Neural cell (in vitro differentiated cells): ENCODE measurements around the gene TULP3. TPM values are rescaled to one million over a fixed set of nuclear protein-coding genes. Genes with fewer than 3 reads are reported as not detected.

Experiments
- H2AFZ ChIP-seq: fragments of 200-600, 300-800 bp; sonication (generic), shearing (Covaris generic); 2 replicates; pipeline ENCODE4 v1.6.0; 2014; ENCODE audit warnings: low read depth, mild to moderate bottlenecking, antibody characterized with exemption, low read length, moderate library complexity
- H3F3A ChIP-seq: fragments of 200-600 bp; shearing (Covaris generic); 2 replicates; pipeline ENCODE4 v1.6.1; 2016; ENCODE audit warnings: mild to moderate bottlenecking, moderate library complexity, mixed read lengths, antibody characterized with exemption, low read length; ENCODE audit not compliant: insufficient read depth, poor library complexity, severe bottlenecking
- H3K27ac ChIP-seq: fragments of 200-600, 300-800 bp; sonication (generic), shearing (Covaris generic); 2 replicates; pipeline ENCODE4 v1.5.1; 2014; ENCODE audit warnings: mild to moderate bottlenecking, low read length, moderate library complexity
- H3K27me3 ChIP-seq: fragments of 300-800, 200-600 bp; sonication (generic), shearing (Covaris generic); 2 replicates; pipeline ENCODE4 v1.6.0; 2014; ENCODE audit warnings: mild to moderate bottlenecking, low read depth, low read length, moderate library complexity; ENCODE audit not compliant: insufficient read depth
- H3K36me3 ChIP-seq: fragments of 300-800, 200-600 bp; sonication (generic), shearing (Covaris generic); 2 replicates; pipeline ENCODE4 v1.5.1; 2014; ENCODE audit warnings: mild to moderate bottlenecking, antibody characterized with exemption, low read length, moderate library complexity; ENCODE audit not compliant: insufficient read depth
- H3K4me2 ChIP-seq: fragments of 300-800, 200-600 bp; sonication (generic), shearing (Covaris generic); 2 replicates; pipeline ENCODE4 v1.6.0; 2014; ENCODE audit warnings: mild to moderate bottlenecking, low read length
- H3K4me3 ChIP-seq: fragments of 300-800, 200-600 bp; sonication (generic), shearing (Covaris generic); 2 replicates; pipeline ENCODE4 v1.5.1; 2014; ENCODE audit warnings: mild to moderate bottlenecking, low read length, moderate library complexity
- H3K79me2 ChIP-seq: fragments of 200-600 bp; shearing (Covaris generic); replicated peaks from 2 replicates; pipeline ENCODE4 v1.6.0; 2014; ENCODE audit warnings: mild to moderate bottlenecking, low read length, moderate library complexity; ENCODE audit not compliant: insufficient read depth
- H3K9ac ChIP-seq: fragments of 300-800, 200-600 bp; sonication (generic), shearing (Covaris generic); 2 replicates; pipeline ENCODE4 v1.6.1; 2016; ENCODE audit warnings: mild to moderate bottlenecking, low read length, mixed read lengths
- H3K9me2 ChIP-seq: fragments of 200-600 bp; shearing (Covaris generic); 2 replicates; pipeline ENCODE4 v1.6.1; 2016; ENCODE audit warnings: mild to moderate bottlenecking, low read length, mixed read lengths; ENCODE audit not compliant: insufficient read depth
- H3K9me3 ChIP-seq: fragments of 200-600, 300-800 bp; sonication (generic), shearing (Covaris generic); 2 replicates; pipeline ENCODE4 v1.6.1; 2016; ENCODE audit warnings: mild to moderate bottlenecking, mixed run types, low read length, moderate library complexity, mixed read lengths
- H4K20me1 ChIP-seq: fragments of 200-600 bp; shearing (Covaris generic); 2 replicates; pipeline ENCODE4 v1.6.1; 2016; ENCODE audit warnings: mild to moderate bottlenecking, mixed run types; ENCODE audit not compliant: insufficient read depth
- CTCF ChIP-seq: fragments of 450-650 bp; IDR thresholded peaks from 2 replicates; pipeline ENCODE4 v1.5.1; 2014; ENCODE audit warnings: antibody characterized with exemption, mild to moderate bottlenecking, moderate library complexity; ENCODE audit not compliant: poor library complexity, severe bottlenecking
- EP300 ChIP-seq: fragments of 450-650 bp; conservative IDR thresholded peaks from 2 replicates; pipeline ENCODE4 v1.6.1; 2014; ENCODE audit warnings: antibody characterized with exemption, mild to moderate bottlenecking, moderate library complexity; ENCODE audit not compliant: poor library complexity, severe bottlenecking
- EZH2 ChIP-seq: fragments of 200-600, 300-800 bp; shearing (Covaris generic), sonication (generic); IDR thresholded peaks from 2 replicates; pipeline ENCODE4 v1.6.1; 2014; ENCODE audit warnings: antibody characterized with exemption, low read length, borderline replicate concordance, mild to moderate bottlenecking; ENCODE audit not compliant: insufficient read depth, poor library complexity, severe bottlenecking
- MXI1 ChIP-seq: fragments of 450-650 bp; conservative IDR thresholded peaks from 2 replicates; pipeline ENCODE4 v1.6.1; 2014; ENCODE audit warnings: antibody characterized with exemption, mild to moderate bottlenecking; ENCODE audit not compliant: poor library complexity, severe bottlenecking
- POLR2AphosphoS5 ChIP-seq: IDR thresholded peaks from 2 replicates; pipeline ENCODE4 v1.6.1; 2012
- RAD21 ChIP-seq: fragments of 450-650 bp; conservative IDR thresholded peaks from 2 replicates; pipeline ENCODE4 v1.6.1; 2014; ENCODE audit warnings: antibody characterized with exemption, mild to moderate bottlenecking, moderate library complexity
- REST ChIP-seq: IDR thresholded peaks from 2 replicates; pipeline ENCODE4 v1.6.1; 2012; ENCODE audit warnings: borderline replicate concordance
- SMC3 ChIP-seq: fragments of 450-650 bp; conservative IDR thresholded peaks from 2 replicates; pipeline ENCODE4 v1.6.1; 2014; ENCODE audit warnings: antibody characterized with exemption, mild to moderate bottlenecking, moderate library complexity; ENCODE audit not compliant: poor library complexity
- TAF1 ChIP-seq: IDR thresholded peaks from 2 replicates; pipeline ENCODE4 v1.6.1; 2012; ENCODE audit warnings: low read depth
- polyA plus RNA-seq: library from polyadenylated mRNA; depleted of rRNA; stranded (reverse); fragments of >200 nt; gene quantifications from 2 replicates; pipeline ENCODE4 v1.2.3, GENCODE V29; 2014

The TULP3 gene
- polyA plus RNA-seq, 1 donor from 2014 or later = 9.3 TPM

GRCh38 chr12:2900642-2901041 is 10.0 kb downstream of the TULP3 start:
- H3K4me2 ChIP-seq = no peak overlapping the region

GRCh38 chr12:2902272-2902880 is 11.7 kb downstream of the TULP3 start:
- H3K79me2 ChIP-seq = no peaks in the 10 kb centered on the region
- no peak overlapping the region for H3K4me3 ChIP-seq
- no peak overlapping the region for H3K4me2 ChIP-seq
- H4K20me1 ChIP-seq = no peaks in the 10 kb centered on the region
- TF ChIP-seq RAD21 = no peak
- TF ChIP-seq EZH2 = no peak
- TF ChIP-seq EP300 = no peak
- no peak for TF ChIP-seq CTCF
- TF ChIP-seq SMC3 = no peak
- no peaks in the 10 kb centered on the region for H3K36me3 ChIP-seq
- no peaks in the 10 kb centered on the region for H3K9me3 ChIP-seq
- no peaks in the 10 kb centered on the region for H3K27me3 ChIP-seq
- H3K9me2 ChIP-seq = no peaks in the 10 kb centered on the region
- H3K27ac ChIP-seq = no peak overlapping the region
- H3K9ac ChIP-seq = no peak overlapping the region
- no peaks in the 10 kb centered on the region for H3F3A ChIP-seq
- no peak overlapping the region for H2AFZ ChIP-seq

More at GRCh38 chr12:2900642-2901041, 10.0 kb downstream of the TULP3 start:
- Histone ChIP-seq H3K27ac (no peak overlapping the region), H3K9ac (no peak overlapping the region), H3K36me3 (no peaks in the 10 kb centered on the region), H3K27me3 (no peaks in the 10 kb centered on the region), H2AFZ (no peak overlapping the region), H3F3A (no peaks in the 10 kb centered on the region), H3K4me3 (no peak overlapping the region), H3K79me2 (peaks cover 3% of the 10 kb centered on the region), H3K9me3 (no peaks in the 10 kb centered on the region), H4K20me1 (no peaks in the 10 kb centered on the region), H3K9me2 (no peaks in the 10 kb centered on the region)
- TF ChIP-seq POLR2AphosphoS5 (no peak), TAF1 (no peak), MXI1 (no peak), SMC3 (no peak), RAD21 (no peak), REST (no peak)
